Measurements from ENCODE around the gene DAAM2. TPM values are rescaled to one million over a fixed set of nuclear protein-coding genes. Genes with fewer than 3 reads are reported as not detected.
A peak's percentile ranks its signal among the peaks of the same experiment; 100 is the strongest.

Gene DAAM2
- total RNA-seq, 6 experiments from 2014 or later: 1.6 to 9.8 (median 4.7) TPM

DNA sequence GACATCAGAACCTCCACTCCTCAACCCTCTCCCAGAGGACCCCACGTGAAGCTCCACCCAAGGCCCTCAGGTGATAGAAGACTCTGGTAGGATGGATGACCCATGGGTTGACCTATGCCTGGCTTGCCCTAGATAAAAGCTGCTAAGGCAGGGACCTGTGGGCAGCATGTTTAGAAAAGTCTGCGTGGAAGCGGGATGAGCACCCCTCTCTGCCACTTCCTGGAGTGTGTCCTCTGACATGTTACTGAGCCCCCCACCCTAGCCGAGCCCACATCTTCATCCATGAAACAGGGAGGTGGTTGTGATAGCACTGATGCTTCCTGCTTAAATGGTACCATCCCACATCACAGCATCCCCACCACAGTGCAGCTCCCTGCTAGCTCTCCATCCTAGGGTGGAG, 120.3 kb downstream of the DAAM2 start:
- peaks cover 0 to 44% (median 9%) of the 10 kb centered on the region in 4 donors for H3K36me3 ChIP-seq
- no peak overlapping the region for H3K4me3 ChIP-seq
- no peak for TF ChIP-seq POLR2A (IDR thresholded peaks at IDR 0.05)
- TF ChIP-seq, protein P1, sequence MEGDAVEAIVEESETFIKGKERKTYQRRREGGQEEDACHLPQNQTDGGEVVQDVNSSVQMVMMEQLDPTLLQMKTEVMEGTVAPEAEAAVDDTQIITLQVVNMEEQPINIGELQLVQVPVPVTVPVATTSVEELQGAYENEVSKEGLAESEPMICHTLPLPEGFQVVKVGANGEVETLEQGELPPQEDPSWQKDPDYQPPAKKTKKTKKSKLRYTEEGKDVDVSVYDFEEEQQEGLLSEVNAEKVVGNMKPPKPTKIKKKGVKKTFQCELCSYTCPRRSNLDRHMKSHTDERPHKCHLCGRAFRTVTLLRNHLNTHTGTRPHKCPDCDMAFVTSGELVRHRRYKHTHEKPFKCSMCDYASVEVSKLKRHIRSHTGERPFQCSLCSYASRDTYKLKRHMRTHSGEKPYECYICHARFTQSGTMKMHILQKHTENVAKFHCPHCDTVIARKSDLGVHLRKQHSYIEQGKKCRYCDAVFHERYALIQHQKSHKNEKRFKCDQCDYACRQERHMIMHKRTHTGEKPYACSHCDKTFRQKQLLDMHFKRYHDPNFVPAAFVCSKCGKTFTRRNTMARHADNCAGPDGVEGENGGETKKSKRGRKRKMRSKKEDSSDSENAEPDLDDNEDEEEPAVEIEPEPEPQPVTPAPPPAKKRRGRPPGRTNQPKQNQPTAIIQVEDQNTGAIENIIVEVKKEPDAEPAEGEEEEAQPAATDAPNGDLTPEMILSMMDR (IDR thresholded peaks at IDR 0.05): no peak
- H3K4me1 ChIP-seq: peaks cover 0 to 12% (median 4%) of the 10 kb centered on the region in 4 donors
- no peak overlapping the region for H3K27ac ChIP-seq
- 100% methylated on average over 1 of the region's 4 CpGs for WGBS (ENCODE audit: insufficient coverage, low coverage, low lambda C conversion rate, missing lambda C conversion rate)
- DNase-seq (no peak), ATAC-seq (no peak)
- intact Hi-C loops (cut with DNase I): no loop called here
- no peaks in the 10 kb centered on the region for H3K9me3 ChIP-seq
- H3K27me3 ChIP-seq: no peaks in the 10 kb centered on the region

DNA sequence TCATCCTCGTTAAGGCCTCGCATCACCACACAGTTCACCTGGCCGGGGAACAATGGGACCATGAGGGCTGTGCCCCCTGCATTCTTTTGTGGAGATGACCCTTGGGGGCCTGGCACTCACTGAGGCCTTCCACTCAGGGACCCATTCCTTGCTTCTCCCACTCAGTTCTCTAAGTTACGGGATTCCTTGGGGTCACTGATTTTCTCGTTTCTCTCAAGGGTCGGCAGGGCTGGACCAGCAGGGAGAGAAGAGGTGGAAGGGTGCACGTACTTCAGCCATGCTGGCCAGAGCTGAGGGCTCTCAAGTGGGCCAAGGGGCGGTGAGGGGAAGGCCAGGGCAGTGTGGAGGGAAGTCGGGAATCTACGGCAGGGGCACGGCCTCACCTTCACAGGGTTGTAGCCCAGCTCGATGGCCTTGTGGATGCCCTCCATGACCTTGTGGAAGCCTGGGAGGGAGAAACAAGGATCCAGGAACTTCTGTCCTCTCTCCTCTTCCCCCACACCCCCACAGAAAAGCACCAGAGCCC, 121.3 kb downstream of the DAAM2 start:
- ATAC-seq (no peak), DNase-seq (no peak)
- H3K27ac ChIP-seq: no peak overlapping the region
- H3K4me3 ChIP-seq: no peak overlapping the region
- H3K27me3 ChIP-seq: no peaks in the 10 kb centered on the region
- peaks cover 0 to 22% (median 4%) of the 10 kb centered on the region in 4 donors for H3K4me1 ChIP-seq
- no peaks in the 10 kb centered on the region for H3K9me3 ChIP-seq
- WGBS (ENCODE audit: insufficient coverage, low coverage, low lambda C conversion rate, missing lambda C conversion rate): 94% methylated on average over 7 of the region's 12 CpGs
- TF ChIP-seq POLR2A (IDR thresholded peaks at IDR 0.05): no peak
- TF ChIP-seq, protein P1 (IDR thresholded peaks at IDR 0.05): no peak
- intact Hi-C loops (cut with DNase I): no loop called here
- H3K36me3 ChIP-seq: peaks cover 0 to 44% (median 9%) of the 10 kb centered on the region in 4 donors

DNA sequence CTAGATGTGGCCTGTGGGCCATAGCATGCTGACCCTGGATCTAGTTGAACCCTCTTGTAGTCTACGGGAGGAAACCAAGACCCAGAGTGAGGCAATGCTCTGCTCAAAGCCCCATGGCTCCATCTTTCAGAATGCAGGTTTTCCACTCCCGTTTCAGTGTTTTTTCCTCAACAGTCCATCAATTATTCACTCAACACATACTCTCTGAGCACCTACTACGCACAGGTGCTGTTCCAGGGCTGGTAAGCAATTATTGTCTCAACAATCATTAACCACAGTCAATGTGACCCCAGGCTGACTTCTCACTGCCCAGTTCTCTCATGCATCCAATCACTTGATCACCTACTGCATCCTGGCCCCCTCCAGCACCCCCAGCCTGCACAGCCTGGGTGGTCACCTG, 122.1 kb downstream of the DAAM2 start:
- DNase-seq: no peak
- TF ChIP-seq POLR2A (IDR thresholded peaks at IDR 0.05): no peak
- TF ChIP-seq, protein P1 (IDR thresholded peaks at IDR 0.05): no peak
- intact Hi-C loops (cut with DNase I): no loop called here
- WGBS (ENCODE audit: insufficient coverage, low coverage, low lambda C conversion rate, missing lambda C conversion rate): 89% methylated on average over 3 of the region's 3 CpGs
- Histone ChIP-seq H3K9me3 (no peaks in the 10 kb centered on the region), H3K27ac (no peak overlapping the region), H3K36me3 (peaks cover 0 to 44% (median 9%) of the 10 kb centered on the region in 4 donors), H3K4me3 (no peak overlapping the region), H3K27me3 (no peaks in the 10 kb centered on the region), H3K4me1 (peaks cover 0 to 29% (median 7%) of the 10 kb centered on the region in 4 donors)
- no peak for ATAC-seq

DNA sequence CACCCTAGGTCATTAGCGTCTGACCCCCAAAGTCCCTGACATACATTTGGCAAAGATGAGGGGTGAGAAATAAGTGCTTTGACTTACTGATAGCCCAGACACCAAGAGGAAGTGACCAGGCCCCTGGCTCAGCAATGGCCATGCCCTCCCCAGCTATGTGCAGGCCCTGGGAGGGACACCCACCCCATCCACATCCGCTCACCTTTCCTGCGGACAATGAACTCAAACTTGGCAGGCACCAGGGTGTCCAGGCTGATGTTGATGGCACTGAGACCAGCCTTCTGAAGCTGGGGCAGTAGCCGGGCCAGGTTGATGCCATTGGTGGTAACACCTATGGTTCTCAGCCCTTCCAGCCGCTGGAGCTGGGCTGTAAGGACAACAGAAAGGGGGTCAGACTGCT, 123.7 kb downstream of the DAAM2 start:
- intact Hi-C loops (cut with DNase I): no loop called here
- Histone ChIP-seq H3K27ac (no peak overlapping the region), H3K27me3 (no peaks in the 10 kb centered on the region), H3K36me3 (peaks cover 0 to 44% (median 9%) of the 10 kb centered on the region in 4 donors), H3K9me3 (no peaks in the 10 kb centered on the region), H3K4me1 (peaks cover 0 to 46% (median 13%) of the 10 kb centered on the region in 4 donors), H3K4me3 (no peak overlapping the region)
- TF ChIP-seq, protein P1 (IDR thresholded peaks at IDR 0.05): no peak
- TF ChIP-seq POLR2A (IDR thresholded peaks at IDR 0.05): no peak
- ATAC-seq (peak; percentile 59 to 75 (median 66)), DNase-seq (peak in 2 of 3 donors; percentile 70 to 77)
- 53% methylated on average over 4 of the region's 5 CpGs for WGBS (ENCODE audit: insufficient coverage, low coverage, low lambda C conversion rate, missing lambda C conversion rate)

Measured in right lobe of liver (tissue), 6 donors.